ENCODE results near the gene RNF20. TPM values are rescaled to one million over a fixed set of nuclear protein-coding genes. Genes with fewer than 3 reads are reported as not detected.

The RNF20 gene
- 32.2 and 37.0 TPM in 2 replicates for total RNA-seq (ENCODE audit: low replicate concordance)

GRCh38 chr9:101533334-101534204, at the start of gene RNF20:
TSS of gene RNF20 (plus strand) at chr9:101533853. CDS start at chr9:101535424, 1,571 bp downstream.
- Histone ChIP-seq H4K20me1 (ENCODE audit: low read depth) (peaks cover 36% of the 10 kb centered on the region), H3F3A (ENCODE audit: low read depth) (peaks cover 5% of the 10 kb centered on the region), H3K4me1 (no peaks in the 10 kb centered on the region), H3K9me3 (ENCODE audit: low read depth) (no peaks in the 10 kb centered on the region), H3K4me2 (peak within 1 kb of the TSS; percentile 92), H3K9ac (peak within 1 kb of the TSS; percentile 68), H3K4me3 (peak within 1 kb of the TSS; percentile 76), H3K27me3 (no peaks in the 10 kb centered on the region), H3K27ac (peak within 1 kb of the TSS; percentile 90), H3K79me2 (ENCODE audit: low read depth) (peaks cover 48% of the 10 kb centered on the region), H2AFZ (replicated peaks) (peak within 1 kb of the TSS; percentile 96), H3K36me3 (peaks cover 6% of the 10 kb centered on the region)
- H3K36me3 Mint-ChIP-seq: peaks cover 2% of the 10 kb centered on the region
- H3K4me1 Mint-ChIP-seq: peaks cover 17% of the 10 kb centered on the region
- H3K27me3 Mint-ChIP-seq (ENCODE audit: insufficient read depth, low read depth): peaks cover 3% of the 10 kb centered on the region
- peak; percentile 100 for DNase-seq (ENCODE audit: low spot score)
- no peaks in the 10 kb centered on the region for H3K9me3 Mint-ChIP-seq
- peak within 1 kb of the TSS; percentile 99 for H3K27ac Mint-ChIP-seq
- peak within 1 kb of the TSS; percentile 92 for H3K4me3 Mint-ChIP-seq
- no peak for TF ChIP-seq EZH2phosphoT487 (IDR thresholded peaks at IDR 0.05)
- TF ChIP-seq EZH2 (IDR thresholded peaks at IDR 0.05): no peak
- TF ChIP-seq CTCF (IDR thresholded peaks at IDR 0.05): no peak

- Histone ChIP-seq H4K20me1 (ENCODE audit: low read depth) (no peaks in the 10 kb centered on the region), H3K27ac (no peak overlapping the region), H3F3A (ENCODE audit: low read depth) (peaks cover 16% of the 10 kb centered on the region), H2AFZ (replicated peaks) (no peak overlapping the region), H3K36me3 (no peaks in the 10 kb centered on the region), H3K4me3 (no peak overlapping the region), H3K4me1 (peaks cover 15% of the 10 kb centered on the region), H3K4me2 (no peak overlapping the region), H3K9me3 (ENCODE audit: low read depth) (no peaks in the 10 kb centered on the region), H3K27me3 (peaks cover 23% of the 10 kb centered on the region), H3K79me2 (ENCODE audit: low read depth) (peaks cover 6% of the 10 kb centered on the region), H3K9ac (no peak overlapping the region)
- H3K36me3 Mint-ChIP-seq: peaks cover 3% of the 10 kb centered on the region
- no peak overlapping the region for H3K4me3 Mint-ChIP-seq
- no peak for TF ChIP-seq CTCF (IDR thresholded peaks at IDR 0.05)
- TF ChIP-seq EZH2 (IDR thresholded peaks at IDR 0.05): no peak
- no peak for TF ChIP-seq EZH2phosphoT487 (IDR thresholded peaks at IDR 0.05)
- no peak for DNase-seq (ENCODE audit: low spot score)
- no peak overlapping the region for H3K27ac Mint-ChIP-seq
- peaks cover 3% of the 10 kb centered on the region for H3K27me3 Mint-ChIP-seq (ENCODE audit: insufficient read depth, low read depth)
- H3K4me1 Mint-ChIP-seq: peaks cover 18% of the 10 kb centered on the region
- no peaks in the 10 kb centered on the region for H3K9me3 Mint-ChIP-seq
Observed at GRCh38 chr9:101484046-101484445, 49.6 kb upstream of the RNF20 start.

GRCh38 chr9:101485924-101486692, 47.5 kb upstream of the RNF20 start:
- Mint-ChIP-seq H3K27ac (peak overlapping the region; percentile 81), H3K9me3 (no peaks in the 10 kb centered on the region), H3K27me3 (ENCODE audit: insufficient read depth, low read depth) (peaks cover 3% of the 10 kb centered on the region), H3K36me3 (no peaks in the 10 kb centered on the region), H3K4me1 (peaks cover 11% of the 10 kb centered on the region), H3K4me3 (peak overlapping the region; percentile 94)
- H4K20me1 ChIP-seq (ENCODE audit: low read depth): no peaks in the 10 kb centered on the region
- peaks cover 6% of the 10 kb centered on the region for H3K79me2 ChIP-seq (ENCODE audit: low read depth)
- peak overlapping the region; percentile 96 for H3K4me2 ChIP-seq
- H3K36me3 ChIP-seq: no peaks in the 10 kb centered on the region
- no peak overlapping the region for H3K27ac ChIP-seq
- DNase-seq (ENCODE audit: low spot score): peak; percentile 68
- H2AFZ ChIP-seq (replicated peaks): peak overlapping the region; percentile 93
- H3K4me3 ChIP-seq: peak overlapping the region; percentile 65
- H3F3A ChIP-seq (ENCODE audit: low read depth): peaks cover 16% of the 10 kb centered on the region
- no peak overlapping the region for H3K9ac ChIP-seq
- TF ChIP-seq CTCF (IDR thresholded peaks at IDR 0.05) (no peak), EZH2phosphoT487 (IDR thresholded peaks at IDR 0.05) (peak; percentile 61)
- peaks cover 23% of the 10 kb centered on the region for H3K27me3 ChIP-seq
- peaks cover 15% of the 10 kb centered on the region for H3K4me1 ChIP-seq
- H3K9me3 ChIP-seq (ENCODE audit: low read depth): no peaks in the 10 kb centered on the region

Measured in neural progenitor cell (in vitro differentiated cells).